K562 (cell line): ENCODE data around the gene HARS2. TPM values are rescaled to one million over a fixed set of nuclear protein-coding genes. Genes with fewer than 3 reads are reported as not detected.

Source experiments
- CEBPG ChIP-seq, 3 experiments: fragments of 200-800 bp in 1 of 3; sonication (Bioruptor generic) in 1 of 3; sonication (generic) in 1 of 3; formaldehyde crosslinking in 1 of 3; IDR thresholded peaks in 2 of 3; conservative IDR thresholded peaks in 1 of 3; 2 replicates each; pipeline versions ENCODE4 v1.6.1 to v1.8.0; 2016 to 2022; ENCODE audit warnings: missing compliant biosample characterization in 2 of 3, missing genetic modification characterization in 2 of 3, mild to moderate bottlenecking in 1 of 3, missing genetic modification reagents in 1 of 3
- ERF ChIP-seq: fragments of 450-650 bp; formaldehyde crosslinking; IDR thresholded peaks from 2 replicates; pipeline ENCODE4 v1.4.0; 2020; ENCODE audit warnings: mild to moderate bottlenecking, mixed read lengths
- ESRRB ChIP-seq: fragments of 250-450 bp; sonication (Bioruptor Pico); IDR thresholded peaks from 2 replicates; pipeline ENCODE4 v1.5.0; 2020; ENCODE audit warnings: mild to moderate bottlenecking, moderate library complexity, borderline replicate concordance
- FOXP1 ChIP-seq: sonication (generic); formaldehyde crosslinking; IDR thresholded peaks from 2 replicates; pipeline ENCODE4 v1.8.0; 2022; ENCODE audit warnings: mild to moderate bottlenecking, missing genetic modification reagents
- MAFG ChIP-seq: fragments of 450-650 bp; conservative IDR thresholded peaks from 2 replicates; pipeline ENCODE4 v1.6.1; 2016; ENCODE audit warnings: missing genetic modification characterization, missing compliant biosample characterization
- RCOR1 ChIP-seq, 2 experiments: IDR thresholded peaks; 2 replicates each; pipeline ENCODE4 v1.6.1; 2012; ENCODE audit warnings: low read depth in 2 of 2, low read length in 2 of 2, borderline replicate concordance in 1 of 2, improper control_type of control experiment in 1 of 2
- SAFB2 ChIP-seq: fragments of 200-400 bp; formaldehyde crosslinking; IDR thresholded peaks from 2 replicates; pipeline ENCODE4 v1.6.1; 2018; ENCODE audit warnings: borderline replicate concordance, low read length, low read depth, moderate library complexity; ENCODE audit not compliant: severe bottlenecking
- TBL1XR1 ChIP-seq, 2 experiments: IDR thresholded peaks; 2 replicates each; pipeline ENCODE4 v1.6.1; 2012; ENCODE audit warnings: improper control_type of control experiment in 2 of 2, low read length in 2 of 2, mild to moderate bottlenecking in 1 of 2
- ZNF165 ChIP-seq: fragments of 250-450 bp; sonication (Bioruptor Pico); IDR thresholded peaks from 2 replicates; pipeline ENCODE4 v1.4.0; 2020; ENCODE audit warnings: borderline replicate concordance
- polyA plus RNA-seq, 8 experiments: library from polyadenylated mRNA; depleted of rRNA in 4 of 8; stranded (reverse) in 5 of 8; unstranded in 3 of 8; fragments of >200 nt; fragmentation: Nextera tagmentation in 2 of 8; fragmentation: Illumina TruSeq in 1 of 8; extraction: Ambion mirVana in 2 of 8; extraction: Trizol in 1 of 8; gene quantifications; 2 replicates each; pipeline versions ENCODE4 v1.2.1 to v1.2.3, GENCODE V29; 2011 to 2014; ENCODE audit warnings: inconsistent platforms in 1 of 8, missing spikeins in 1 of 8
- total RNA-seq, 7 experiments: library from RNA; depleted of rRNA in 6 of 7; stranded (reverse); fragments of >200 nt in 6 of 7; fragmentation: Illumina TruSeq in 2 of 7; extraction: Trizol in 2 of 7; gene quantifications; 2 replicates each; pipeline versions ENCODE4 v1.2.1 to v1.2.3, GENCODE V29; 2011 to 2021; ENCODE audit warnings: low replicate concordance in 1 of 7
- TF ChIP-seq, protein P1 (sequence below): fragments of 450-650 bp; formaldehyde crosslinking; IDR thresholded peaks from 2 replicates; pipeline ENCODE4 v1.4.0; 2020; ENCODE audit warnings: mild to moderate bottlenecking, moderate library complexity
- TF ChIP-seq, protein P2 (sequence below): sonication (generic); IDR thresholded peaks from 2 replicates; pipeline ENCODE4 v1.6.1; 2016
- TF ChIP-seq, protein P3 (sequence below): fragments of 150-350 bp; conservative IDR thresholded peaks from 2 replicates; pipeline ENCODE4 v1.6.1; 2014; ENCODE audit warnings: low read length
- TF ChIP-seq, protein P4 (sequence below): fragments of 250-450 bp; sonication (Bioruptor Pico); IDR thresholded peaks from 2 replicates; pipeline ENCODE4 v1.8.0; 2021; ENCODE audit warnings: borderline replicate concordance, mild to moderate bottlenecking, moderate library complexity; ENCODE audit not compliant: poor library complexity, severe bottlenecking

Gene HARS2
- total and polyA plus RNA-seq, 9 of the 15 experiments (the other 6 are each of a cell fraction or from before 2014, with no cell fraction given), result 8.5 to 41.6 (median 27.1) TPM

DNA sequence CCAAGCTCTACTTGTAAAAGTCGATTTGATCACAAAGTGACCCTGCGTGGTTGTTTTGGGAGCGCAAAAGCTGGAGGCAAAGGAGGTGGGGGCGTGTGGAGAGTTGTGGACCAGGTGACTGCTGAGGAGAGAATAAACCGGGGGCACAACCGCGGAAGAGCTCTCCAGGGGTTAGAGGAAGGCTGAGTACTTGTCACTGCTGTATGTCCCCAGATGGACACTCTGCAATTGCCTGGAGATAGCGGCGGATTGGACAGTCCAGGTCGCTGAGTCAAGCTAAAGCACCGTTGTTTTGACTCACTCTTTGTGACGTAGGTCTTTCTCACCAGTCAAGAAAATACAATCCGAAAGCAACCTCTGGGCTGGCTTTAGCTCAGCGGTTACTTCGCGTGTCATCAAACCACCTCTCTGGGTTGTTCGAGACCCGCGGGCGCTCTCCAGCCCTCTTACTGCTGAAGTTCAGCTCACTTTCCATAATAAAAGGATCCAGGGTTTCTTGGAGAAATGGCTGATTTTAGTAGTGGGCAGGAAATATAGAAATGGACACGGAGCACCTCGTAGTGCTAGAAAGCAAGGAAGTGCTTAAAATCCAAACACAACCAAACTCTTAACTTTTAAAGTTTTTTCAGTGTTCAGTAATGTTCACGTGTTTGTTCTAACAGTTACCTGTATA is 34.7 kb downstream of the HARS2 start (continued):
- TF ChIP-seq SAFB2, result no peak
- TF ChIP-seq, protein P1, sequence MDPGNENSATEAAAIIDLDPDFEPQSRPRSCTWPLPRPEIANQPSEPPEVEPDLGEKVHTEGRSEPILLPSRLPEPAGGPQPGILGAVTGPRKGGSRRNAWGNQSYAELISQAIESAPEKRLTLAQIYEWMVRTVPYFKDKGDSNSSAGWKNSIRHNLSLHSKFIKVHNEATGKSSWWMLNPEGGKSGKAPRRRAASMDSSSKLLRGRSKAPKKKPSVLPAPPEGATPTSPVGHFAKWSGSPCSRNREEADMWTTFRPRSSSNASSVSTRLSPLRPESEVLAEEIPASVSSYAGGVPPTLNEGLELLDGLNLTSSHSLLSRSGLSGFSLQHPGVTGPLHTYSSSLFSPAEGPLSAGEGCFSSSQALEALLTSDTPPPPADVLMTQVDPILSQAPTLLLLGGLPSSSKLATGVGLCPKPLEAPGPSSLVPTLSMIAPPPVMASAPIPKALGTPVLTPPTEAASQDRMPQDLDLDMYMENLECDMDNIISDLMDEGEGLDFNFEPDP, result no peak
- TF ChIP-seq, protein P2, sequence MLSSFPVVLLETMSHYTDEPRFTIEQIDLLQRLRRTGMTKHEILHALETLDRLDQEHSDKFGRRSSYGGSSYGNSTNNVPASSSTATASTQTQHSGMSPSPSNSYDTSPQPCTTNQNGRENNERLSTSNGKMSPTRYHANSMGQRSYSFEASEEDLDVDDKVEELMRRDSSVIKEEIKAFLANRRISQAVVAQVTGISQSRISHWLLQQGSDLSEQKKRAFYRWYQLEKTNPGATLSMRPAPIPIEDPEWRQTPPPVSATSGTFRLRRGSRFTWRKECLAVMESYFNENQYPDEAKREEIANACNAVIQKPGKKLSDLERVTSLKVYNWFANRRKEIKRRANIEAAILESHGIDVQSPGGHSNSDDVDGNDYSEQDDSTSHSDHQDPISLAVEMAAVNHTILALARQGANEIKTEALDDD, result peak; percentile 55
- peak; percentile 77 for TF ChIP-seq MAFG (tag)
- TF ChIP-seq CEBPG (CRISPR knock-in tag; IDR thresholded peaks at IDR 0.05), result 0 out of 2 replicates have a peak, but pooled peaks have one; percentile 24
- TF ChIP-seq CEBPG (tag; conservative IDR thresholded peaks at IDR 0.05 in 1 of 2, IDR thresholded peaks at IDR 0.05 in 1 of 2), result no peak
- TF ChIP-seq ERF (CRISPR knock-in tag), result no peak
- TF ChIP-seq FOXP1, result peak; percentile 86
- peak in 1 of 2 experiments; percentile 80; a peak in 2 of 4 replicates for TF ChIP-seq RCOR1 (IDR thresholded peaks at IDR 0.05; ENCODE audit: borderline replicate concordance in 1 of 2, low read depth in 2 of 2, low read length in 2 of 2)
- TF ChIP-seq, protein P3, sequence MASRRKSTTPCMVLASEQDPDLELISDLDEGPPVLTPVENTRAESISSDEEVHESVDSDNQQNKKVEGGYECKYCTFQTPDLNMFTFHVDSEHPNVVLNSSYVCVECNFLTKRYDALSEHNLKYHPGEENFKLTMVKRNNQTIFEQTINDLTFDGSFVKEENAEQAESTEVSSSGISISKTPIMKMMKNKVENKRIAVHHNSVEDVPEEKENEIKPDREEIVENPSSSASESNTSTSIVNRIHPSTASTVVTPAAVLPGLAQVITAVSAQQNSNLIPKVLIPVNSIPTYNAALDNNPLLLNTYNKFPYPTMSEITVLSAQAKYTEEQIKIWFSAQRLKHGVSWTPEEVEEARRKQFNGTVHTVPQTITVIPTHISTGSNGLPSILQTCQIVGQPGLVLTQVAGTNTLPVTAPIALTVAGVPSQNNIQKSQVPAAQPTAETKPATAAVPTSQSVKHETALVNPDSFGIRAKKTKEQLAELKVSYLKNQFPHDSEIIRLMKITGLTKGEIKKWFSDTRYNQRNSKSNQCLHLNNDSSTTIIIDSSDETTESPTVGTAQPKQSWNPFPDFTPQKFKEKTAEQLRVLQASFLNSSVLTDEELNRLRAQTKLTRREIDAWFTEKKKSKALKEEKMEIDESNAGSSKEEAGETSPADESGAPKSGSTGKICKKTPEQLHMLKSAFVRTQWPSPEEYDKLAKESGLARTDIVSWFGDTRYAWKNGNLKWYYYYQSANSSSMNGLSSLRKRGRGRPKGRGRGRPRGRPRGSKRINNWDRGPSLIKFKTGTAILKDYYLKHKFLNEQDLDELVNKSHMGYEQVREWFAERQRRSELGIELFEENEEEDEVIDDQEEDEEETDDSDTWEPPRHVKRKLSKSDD, result peak; percentile 74
- peak; percentile 81 to 99 for TF ChIP-seq TBL1XR1 (IDR thresholded peaks at IDR 0.05; ENCODE audit: low read length in 2 of 2)
- TF ChIP-seq ZNF165 (CRISPR knock-in tag), result no peak
- TF ChIP-seq, protein P4, sequence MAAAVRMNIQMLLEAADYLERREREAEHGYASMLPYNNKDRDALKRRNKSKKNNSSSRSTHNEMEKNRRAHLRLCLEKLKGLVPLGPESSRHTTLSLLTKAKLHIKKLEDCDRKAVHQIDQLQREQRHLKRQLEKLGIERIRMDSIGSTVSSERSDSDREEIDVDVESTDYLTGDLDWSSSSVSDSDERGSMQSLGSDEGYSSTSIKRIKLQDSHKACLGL, result no peak
- TF ChIP-seq ESRRB, result no peak
